H1 (cell line): ENCODE measurements around the gene AP3D1. TPM values are rescaled to one million over a fixed set of nuclear protein-coding genes. Genes with fewer than 3 reads are reported as not detected.

Source experiments
- CTCF ChIA-PET: fragments of 300-600 bp; sonication (Branson Sonifier 250); formaldehyde crosslinking; loops from one replicate; lab custom pipeline; 2021; ENCODE audit not compliant: partially characterized antibody; lab: Charles Lee
- POLR2A ChIA-PET: fragments of 300-600 bp; sonication (Branson Sonifier 250); formaldehyde crosslinking; loops from one replicate; lab custom pipeline; 2021; ENCODE audit warnings: inconsistent platforms; ENCODE audit not compliant: partially characterized antibody; lab: Charles Lee
- DNase-seq, 2 experiments: peaks; one replicate each; pipeline versions ENCODE4 v3.0.0 to v3.0.0-alpha.2; 2010 to 2022; ENCODE audit warnings: low spot score in 2 of 2, low read depth in 1 of 2, mixed read lengths in 1 of 2
- FAIRE-seq: peaks from 2 replicates; lab custom pipeline; 2011; peaks lifted over from hg19 to GRCh38; lab: Jason Lieb, UNC
- H2AFZ ChIP-seq: 2 replicates; pipeline ENCODE4 v1.8.1; 2012; ENCODE audit warnings: low read length, inconsistent platforms
- H2AK5ac ChIP-seq: 2 replicates; pipeline ENCODE4 v1.6.1; 2013; ENCODE audit warnings: low read depth, low read length
- H2BK120ac ChIP-seq: replicated peaks from 2 replicates; pipeline ENCODE3; 2013; ENCODE audit warnings: low read depth, low read length, inconsistent platforms
- H2BK12ac ChIP-seq: 2 replicates; pipeline ENCODE4 v1.6.1; 2013; ENCODE audit warnings: low read depth, low read length
- H2BK15ac ChIP-seq: 2 replicates; pipeline ENCODE4 v1.6.1; 2013; ENCODE audit warnings: low read length
- H2BK20ac ChIP-seq: 2 replicates; pipeline ENCODE4 v1.6.1; 2013; ENCODE audit warnings: low read length
- H2BK5ac ChIP-seq: 2 replicates; pipeline ENCODE4 v1.6.1; 2013; ENCODE audit warnings: low read depth, low read length
- H3K14ac ChIP-seq: 2 replicates; pipeline ENCODE4 v1.6.1; 2013; ENCODE audit warnings: inconsistent platforms; ENCODE audit not compliant: insufficient read length
- H3K18ac ChIP-seq: 2 replicates; pipeline ENCODE4 v1.6.1; 2013; ENCODE audit warnings: low read length; ENCODE audit errors: extremely low read depth
- H3K23ac ChIP-seq: 2 replicates; pipeline ENCODE4 v1.6.1; 2013; ENCODE audit warnings: inconsistent platforms; ENCODE audit not compliant: insufficient read length
- H3K23me2 ChIP-seq: 2 replicates; pipeline ENCODE4 v1.6.1; 2013; ENCODE audit warnings: low read depth, low read length
- H3K27ac ChIP-seq: 2 replicates; pipeline ENCODE4 v1.6.1; 2011; ENCODE audit warnings: low read depth, low read length, inconsistent platforms
- H3K27me3 ChIP-seq, 4 experiments: replicated peaks in 1 of 4; 1 replicate in 1 of 4; 2 replicates in 3 of 4; pipeline versions ENCODE4 v1.6.1 to v1.8.1; 2011 to 2013; ENCODE audit warnings: low read length in 3 of 4, mild to moderate bottlenecking in 3 of 4, inconsistent platforms in 2 of 4, mixed read lengths in 2 of 4, moderate library complexity in 1 of 4; ENCODE audit not compliant: control insufficient read depth in 3 of 4, insufficient read depth in 3 of 4; ENCODE audit errors: extremely low read depth in 1 of 4
- H3K36me3 ChIP-seq, 4 experiments: 2 replicates each; pipeline versions ENCODE4 v1.6.1 to v1.8.1; 2011 to 2013; ENCODE audit warnings: mild to moderate bottlenecking in 4 of 4, low read length in 3 of 4, moderate library complexity in 2 of 4, control low read depth in 1 of 4, inconsistent platforms in 1 of 4; ENCODE audit not compliant: insufficient read depth in 4 of 4, control insufficient read depth in 2 of 4
- H3K4ac ChIP-seq: replicated peaks from 2 replicates; pipeline ENCODE3; 2013; ENCODE audit warnings: low read length, low read depth, mixed read lengths, inconsistent platforms; ENCODE audit not compliant: insufficient read length
- H3K4me1 ChIP-seq, 4 experiments: replicated peaks in 1 of 4; 1 replicate in 1 of 4; 2 replicates in 3 of 4; pipeline versions ENCODE4 v1.6.1 to v1.8.1; 2011 to 2013; ENCODE audit warnings: low read length in 3 of 4, inconsistent platforms in 2 of 4, mixed read lengths in 1 of 4; ENCODE audit not compliant: insufficient read depth in 4 of 4, control insufficient read depth in 3 of 4
- H3K4me2 ChIP-seq, 2 experiments: 2 replicates each; pipeline versions ENCODE4 v1.6.1 to v1.8.1; 2011 to 2013; ENCODE audit warnings: low read depth in 2 of 2, low read length in 2 of 2, control low read depth in 1 of 2, inconsistent platforms in 1 of 2, mild to moderate bottlenecking in 1 of 2; ENCODE audit not compliant: insufficient read depth in 1 of 2
- H3K4me3 ChIP-seq, 4 experiments: fragments of 200-600, 300-600 bp in 1 of 4; sonication (generic), shearing (Covaris generic), sonication (Bioruptor Twin) in 1 of 4; 2 replicates each; pipeline versions ENCODE4 v1.5.1 to v1.8.1; 2011 to 2016; ENCODE audit warnings: low read length in 4 of 4, low read depth in 3 of 4, control low read depth in 2 of 4, inconsistent platforms in 2 of 4, mild to moderate bottlenecking in 2 of 4, mixed read lengths in 1 of 4, moderate library complexity in 1 of 4; ENCODE audit not compliant: insufficient read depth in 2 of 4; ENCODE audit errors: extremely low read depth in 1 of 4
- H3K56ac ChIP-seq: replicated peaks from 2 replicates; pipeline ENCODE3; 2013; ENCODE audit warnings: low read depth, mild to moderate bottlenecking, mixed read lengths, low read length, inconsistent platforms; ENCODE audit not compliant: insufficient read length
- H3K79me1 ChIP-seq: 2 replicates; pipeline ENCODE4 v1.6.1; 2013; ENCODE audit warnings: low read depth, low read length, control low read depth
- H3K79me2 ChIP-seq, 2 experiments: 2 replicates each; pipeline versions ENCODE4 v1.6.1 to v1.8.1; 2012 to 2013; ENCODE audit warnings: low read length in 2 of 2, mild to moderate bottlenecking in 2 of 2, inconsistent platforms in 1 of 2; ENCODE audit not compliant: insufficient read depth in 2 of 2, control insufficient read depth in 1 of 2
- H3K9ac ChIP-seq, 4 experiments: replicated peaks in 1 of 4; 1 replicate in 1 of 4; 2 replicates in 3 of 4; pipeline versions ENCODE4 v1.6.1 to v1.8.1; 2011 to 2013; ENCODE audit warnings: low read depth in 3 of 4, low read length in 3 of 4, control low read depth in 2 of 4, mild to moderate bottlenecking in 2 of 4, moderate library complexity in 2 of 4, inconsistent platforms in 1 of 4; ENCODE audit errors: extremely low read depth in 1 of 4
- H3K9me3 ChIP-seq, 2 experiments: 2 replicates each; pipeline versions ENCODE4 v1.6.1 to v1.8.1; 2012 to 2013; ENCODE audit warnings: mild to moderate bottlenecking in 2 of 2, moderate library complexity in 2 of 2, control low read depth in 1 of 2, inconsistent platforms in 1 of 2, low read depth in 1 of 2, low read length in 1 of 2, mixed read lengths in 1 of 2; ENCODE audit not compliant: insufficient read depth in 2 of 2
- H4K20me1 ChIP-seq, 2 experiments: replicated peaks in 1 of 2; 2 replicates each; pipeline versions ENCODE3 to v1.8.1; 2011 to 2013; ENCODE audit warnings: inconsistent platforms in 2 of 2, low read length in 2 of 2, mild to moderate bottlenecking in 1 of 2; ENCODE audit not compliant: insufficient read depth in 2 of 2, control insufficient read depth in 1 of 2
- H4K5ac ChIP-seq: 2 replicates; pipeline ENCODE4 v1.6.1; 2013; ENCODE audit warnings: low read length, low read depth, mixed read lengths, inconsistent platforms; ENCODE audit not compliant: insufficient read length
- H4K8ac ChIP-seq: 2 replicates; pipeline ENCODE4 v1.8.0; 2013; ENCODE audit warnings: mild to moderate bottlenecking, moderate library complexity, low read length, inconsistent platforms; ENCODE audit not compliant: insufficient read depth; ENCODE audit errors: extremely low read depth
- H4K91ac ChIP-seq: replicated peaks from 2 replicates; pipeline ENCODE3; 2013; ENCODE audit warnings: low read length, mixed read lengths, inconsistent platforms; ENCODE audit not compliant: insufficient read length
- CREB1 ChIP-seq: IDR thresholded peaks from 2 replicates; pipeline ENCODE4 v1.6.1; 2012; ENCODE audit warnings: inconsistent platforms
- GABPA ChIP-seq: IDR thresholded peaks from 2 replicates; pipeline ENCODE4 v1.6.1; 2011; ENCODE audit warnings: mild to moderate bottlenecking, low read length, moderate library complexity, borderline replicate concordance; ENCODE audit not compliant: insufficient read depth
- JUN ChIP-seq: IDR thresholded peaks from 2 replicates; pipeline ENCODE4 v1.6.1; 2011; ENCODE audit warnings: low read depth, mild to moderate bottlenecking, improper control_type of control experiment, low read length
- KDM1A ChIP-seq: fragments of 200-600, 300-600 bp; sonication (generic); IDR thresholded peaks from 2 replicates; pipeline ENCODE4 v1.7.1; 2016; ENCODE audit warnings: mild to moderate bottlenecking, low read length, borderline replicate concordance
- KDM5A ChIP-seq: fragments of 200-600 bp; IDR thresholded peaks from 2 replicates; pipeline ENCODE4 v1.7.1; 2012; ENCODE audit warnings: mild to moderate bottlenecking, low read length, inconsistent platforms, mixed read lengths
- PHF8 ChIP-seq: fragments of 200-600 bp; sonication (generic); conservative IDR thresholded peaks from 2 replicates; pipeline ENCODE4 v1.7.1; 2012; ENCODE audit warnings: low read depth, mild to moderate bottlenecking, inconsistent platforms, low read length, moderate library complexity
- SIRT6 ChIP-seq: IDR thresholded peaks from one replicate; pipeline ENCODE4 v1.7.1; 2012; ENCODE audit warnings: low read length, inconsistent platforms
- SP1 ChIP-seq: IDR thresholded peaks from 2 replicates; pipeline ENCODE4 v1.6.1; 2011; ENCODE audit warnings: low read depth, low read length
- TEAD4 ChIP-seq: IDR thresholded peaks from 2 replicates; pipeline ENCODE4 v1.6.1; 2012; ENCODE audit warnings: low read depth, low read length, inconsistent platforms, mixed read lengths
- ZNF274 ChIP-seq: IDR thresholded peaks from 2 replicates; pipeline ENCODE4 v1.7.0; 2012; ENCODE audit warnings: low read length, borderline replicate concordance; ENCODE audit errors: extremely low read depth
- WGBS, 2 experiments: shearing (Covaris generic) in 1 of 2; methylation state at CpG; one replicate each; pipeline versions ENCODE4 v1.1.6 to v1.1.7; 2013 to 2015; ENCODE audit warnings: low lambda C conversion rate in 2 of 2, mixed read lengths in 2 of 2, inconsistent platforms in 1 of 2, low coverage in 1 of 2, missing lambda C conversion rate in 1 of 2; ENCODE audit not compliant: insufficient replicate concordance in 2 of 2, insufficient coverage in 1 of 2, insufficient read length in 1 of 2; ENCODE audit errors: extremely low coverage in 1 of 2, missing lambda C conversion rate in 1 of 2; 5-methylcytosine and 5-hydroxymethylcytosine counted together
- polyA plus RNA-seq, 7 experiments: library from polyadenylated mRNA; depleted of rRNA in 3 of 7; stranded (reverse) in 5 of 7; unstranded in 2 of 7; fragments of >200 nt in 5 of 7; fragments of 200-250 nt in 2 of 7; gene quantifications; 1 replicate in 5 of 7; 2 replicates in 1 of 7; 4 replicates in 1 of 7; pipeline versions ENCODE4 v1.2.1 to v1.2.3, GENCODE V29; 2011 to 2013; ENCODE audit warnings: missing spikeins in 2 of 7, mixed read lengths in 2 of 7
- total RNA-seq: library from RNA; stranded (reverse); fragmentation: NEBNext Ultra II Directional; extraction: Animal tissue kit (Norgen Biotek cat#: 25700); gene quantifications from 2 replicates; pipeline ENCODE4 v1.2.1, GENCODE V29; 2021
- TF ChIP-seq, protein P1 (sequence below): IDR thresholded peaks from 2 replicates; pipeline ENCODE4 v1.6.1; 2011; ENCODE audit warnings: low read depth, mild to moderate bottlenecking, low read length; ENCODE audit not compliant: insufficient read depth

Gene AP3D1
- total and polyA plus RNA-seq, 2 of the 8 experiments (the other 6 are each of a cell fraction or from before 2014, with no cell fraction given): 161 to 174 TPM

GRCh38 chr19:2193807-2194206 is 42.4 kb upstream of the AP3D1 start:
- H3K18ac ChIP-seq: no peak overlapping the region
- H3K56ac ChIP-seq: no peak overlapping the region
- CTCF ChIA-PET: interaction anchor here (1.0 kb wide), 1 partner anchor 30 kb away, joined by 3 read pairs; no protein-coding TSS in a partner anchor
- no peak overlapping the region for H2BK120ac ChIP-seq
- H2AFZ ChIP-seq: no peak overlapping the region
- H3K79me2 ChIP-seq: peaks cover 0 to 20% of the 10 kb centered on the region in 2 experiments; a peak in 2 of 4 replicates
- no peak overlapping the region for H4K8ac ChIP-seq
- no peak overlapping the region for H2AK5ac ChIP-seq
- POLR2A ChIA-PET: no interaction called here
- H4K20me1 ChIP-seq: peaks cover 7 to 37% of the 10 kb centered on the region in 2 experiments
- no peak overlapping the region for H3K14ac ChIP-seq
- H3K9me3 ChIP-seq: no peaks in the 10 kb centered on the region
- no peak for DNase-seq
- H3K23ac ChIP-seq: no peak overlapping the region
- no peak overlapping the region for H3K27ac ChIP-seq
- FAIRE-seq: no peak
- no peak overlapping the region for H2BK20ac ChIP-seq
- H3K4me2 ChIP-seq: no peak overlapping the region
- H3K23me2 ChIP-seq: no peaks in the 10 kb centered on the region
- no peak overlapping the region for H2BK12ac ChIP-seq
- no peaks in the 10 kb centered on the region for H3K27me3 ChIP-seq
- H2BK15ac ChIP-seq: no peak overlapping the region
- peaks cover 4 to 24% (median 13%) of the 10 kb centered on the region in 4 experiments; a peak in 7 of 8 replicates for H3K36me3 ChIP-seq
- TF ChIP-seq CREB1 (no peak), JUN (no peak), PHF8 (no peak), TEAD4 (no peak), KDM5A (no peak), KDM1A (no peak), SIRT6 (no peak), GABPA (no peak), ZNF274 (no peak), SP1 (no peak)
- TF ChIP-seq, protein P1, sequence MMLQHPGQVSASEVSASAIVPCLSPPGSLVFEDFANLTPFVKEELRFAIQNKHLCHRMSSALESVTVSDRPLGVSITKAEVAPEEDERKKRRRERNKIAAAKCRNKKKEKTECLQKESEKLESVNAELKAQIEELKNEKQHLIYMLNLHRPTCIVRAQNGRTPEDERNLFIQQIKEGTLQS: no peak
- no peak overlapping the region for H4K5ac ChIP-seq
- H2BK5ac ChIP-seq: no peak overlapping the region
- no peak overlapping the region for H4K91ac ChIP-seq
- H3K4me3 ChIP-seq: no peak overlapping the region
- H3K9ac ChIP-seq: no peak overlapping the region
- 95% methylated on average over 18 of the region's 18 CpGs; no CpG with 5 or more reads in 1 of the 2 experiments for WGBS, 2 experiments
- H3K79me1 ChIP-seq: peaks cover 13% of the 10 kb centered on the region; the same call in 1 of the 2 replicates
- no peak overlapping the region for H3K4ac ChIP-seq
- H3K4me1 ChIP-seq: no peaks in the 10 kb centered on the region
